ACC112 (cell line): Measurements from ENCODE around the gene UNK.

Source experiments
- H2AFZ ChIP-seq: fragments of 200-600 bp; sonication (generic); one replicate; pipeline ENCODE4 v1.6.0; 2017; ENCODE audit warnings: antibody characterized with exemption, low read length; ENCODE audit not compliant: unreplicated experiment
- H3K27ac ChIP-seq: fragments of 200-600 bp; sonication (generic); 2 replicates; pipeline ENCODE4 v1.5.1; 2014; ENCODE audit warnings: low read depth, mild to moderate bottlenecking, antibody characterized with exemption, low read length, moderate library complexity
- H3K27me3 ChIP-seq: fragments of 200-600 bp; sonication (generic); 2 replicates; pipeline ENCODE4 v1.6.1; 2014; ENCODE audit warnings: mild to moderate bottlenecking, antibody characterized with exemption, low read length, moderate library complexity, mixed read lengths; ENCODE audit not compliant: insufficient read depth
- H3K36me3 ChIP-seq: fragments of 200-600 bp; sonication (generic); 2 replicates; pipeline ENCODE4 v1.6.1; 2016; ENCODE audit warnings: mild to moderate bottlenecking, antibody characterized with exemption, low read length, moderate library complexity, mixed read lengths; ENCODE audit not compliant: insufficient read depth
- H3K4me1 ChIP-seq: fragments of 200-600 bp; sonication (generic); one replicate; pipeline ENCODE4 v1.6.1; 2016; ENCODE audit warnings: low read length, mixed read lengths; ENCODE audit not compliant: insufficient read depth, unreplicated experiment, control insufficient read depth
- H3K4me3 ChIP-seq: fragments of 200-600 bp; sonication (generic); 2 replicates; pipeline ENCODE4 v1.5.1; 2014; ENCODE audit warnings: mild to moderate bottlenecking, low read depth, low read length
- H3K79me2 ChIP-seq: fragments of 200-600 bp; sonication (generic); one replicate; pipeline ENCODE4 v1.6.0; 2016; ENCODE audit warnings: low read length; ENCODE audit not compliant: control insufficient read depth, unreplicated experiment, insufficient read depth

Gene UNK

GRCh38 chr17:75816693-75817092 is 32.1 kb downstream of the UNK start:
- H3K4me3 ChIP-seq, result no peak overlapping the region
- H3K27me3 ChIP-seq, result no peaks in the 10 kb centered on the region
- H3K4me1 ChIP-seq, result peaks cover 12% of the 10 kb centered on the region
- H3K36me3 ChIP-seq, result peaks cover 6% of the 10 kb centered on the region; the same call in 1 of the 2 replicates
- H3K79me2 ChIP-seq, result no peaks in the 10 kb centered on the region
- no peak overlapping the region for H2AFZ ChIP-seq
- no peak overlapping the region for H3K27ac ChIP-seq

- Histone ChIP-seq H2AFZ (no peak overlapping the region), H3K27ac (no peak overlapping the region), H3K36me3 (peaks cover 6% of the 10 kb centered on the region; the same call in 1 of the 2 replicates), H3K79me2 (no peaks in the 10 kb centered on the region), H3K27me3 (no peaks in the 10 kb centered on the region), H3K4me1 (peaks cover 12% of the 10 kb centered on the region), H3K4me3 (no peak overlapping the region)
These were observed 33.0 kb downstream of the UNK start for GRCh38 chr17:75817571-75817970.

- H3K4me1 ChIP-seq, result peaks cover 12% of the 10 kb centered on the region
- no peak overlapping the region for H3K27ac ChIP-seq
- no peaks in the 10 kb centered on the region for H3K79me2 ChIP-seq
- peaks cover 6% of the 10 kb centered on the region; the same call in 1 of the 2 replicates for H3K36me3 ChIP-seq
- no peak overlapping the region for H2AFZ ChIP-seq
- H3K27me3 ChIP-seq, result no peaks in the 10 kb centered on the region
- no peak overlapping the region for H3K4me3 ChIP-seq
These were observed 33.8 kb downstream of the UNK start for GRCh38 chr17:75818326-75818885.

GRCh38 chr17:75819116-75819515 is 34.5 kb downstream of the UNK start:
- Histone ChIP-seq H2AFZ (no peak overlapping the region), H3K27ac (no peak overlapping the region), H3K79me2 (no peaks in the 10 kb centered on the region), H3K4me3 (no peak overlapping the region), H3K36me3 (peaks cover 6% of the 10 kb centered on the region; the same call in 1 of the 2 replicates), H3K27me3 (no peaks in the 10 kb centered on the region), H3K4me1 (peaks cover 12% of the 10 kb centered on the region)

- Histone ChIP-seq H2AFZ (no peak overlapping the region), H3K79me2 (no peaks in the 10 kb centered on the region), H3K4me3 (no peak overlapping the region), H3K4me1 (peaks cover 8% of the 10 kb centered on the region), H3K27me3 (no peaks in the 10 kb centered on the region), H3K27ac (no peak overlapping the region), H3K36me3 (peaks cover 6% of the 10 kb centered on the region; the same call in 1 of the 2 replicates)
These were observed 35.1 kb downstream of the UNK start for GRCh38 chr17:75819678-75820077.

- Histone ChIP-seq H3K27ac (no peak overlapping the region), H3K36me3 (peaks cover 6% of the 10 kb centered on the region; the same call in 1 of the 2 replicates), H2AFZ (no peak overlapping the region), H3K4me3 (no peak overlapping the region), H3K79me2 (no peaks in the 10 kb centered on the region), H3K4me1 (peaks cover 1% of the 10 kb centered on the region), H3K27me3 (no peaks in the 10 kb centered on the region)
These were observed 35.8 kb downstream of the UNK start for GRCh38 chr17:75820094-75821080.

GRCh38 chr17:75821552-75821951 is 36.9 kb downstream of the UNK start:
- H3K27me3 ChIP-seq, result no peaks in the 10 kb centered on the region
- H3K36me3 ChIP-seq, result peaks cover 6% of the 10 kb centered on the region; the same call in 1 of the 2 replicates
- no peak overlapping the region for H3K4me3 ChIP-seq
- H3K4me1 ChIP-seq, result no peaks in the 10 kb centered on the region
- no peak overlapping the region for H3K27ac ChIP-seq
- no peaks in the 10 kb centered on the region for H3K79me2 ChIP-seq
- no peak overlapping the region for H2AFZ ChIP-seq

GRCh38 chr17:75822119-75822799 is 37.7 kb downstream of the UNK start:
- H2AFZ ChIP-seq, result no peak overlapping the region
- peaks cover 3% of the 10 kb centered on the region for H3K4me1 ChIP-seq
- no peaks in the 10 kb centered on the region for H3K27me3 ChIP-seq
- no peaks in the 10 kb centered on the region for H3K79me2 ChIP-seq
- no peak overlapping the region for H3K27ac ChIP-seq
- no peak overlapping the region for H3K4me3 ChIP-seq
- H3K36me3 ChIP-seq, result peaks cover 6% of the 10 kb centered on the region; the same call in 1 of the 2 replicates

GRCh38 chr17:75822800-75823166 is 38.2 kb downstream of the UNK start:
- no peak overlapping the region for H3K27ac ChIP-seq
- no peaks in the 10 kb centered on the region for H3K27me3 ChIP-seq
- H3K79me2 ChIP-seq, result no peaks in the 10 kb centered on the region
- no peak overlapping the region for H2AFZ ChIP-seq
- H3K36me3 ChIP-seq, result peaks cover 6% of the 10 kb centered on the region; the same call in 1 of the 2 replicates
- peaks cover 4% of the 10 kb centered on the region for H3K4me1 ChIP-seq
- H3K4me3 ChIP-seq, result no peak overlapping the region

GRCh38 chr17:75823257-75824041 is 38.8 kb downstream of the UNK start:
- Histone ChIP-seq H3K27ac (no peak overlapping the region), H3K27me3 (no peaks in the 10 kb centered on the region), H3K79me2 (no peaks in the 10 kb centered on the region), H2AFZ (no peak overlapping the region), H3K4me3 (no peak overlapping the region), H3K4me1 (peaks cover 4% of the 10 kb centered on the region), H3K36me3 (peaks cover 6% of the 10 kb centered on the region; the same call in 1 of the 2 replicates)
